T-helper 22 cell (primary cell): ENCODE data around the gene SRGAP3.
"Not testable (repeated sequence)": the region's sequence is repeated elsewhere in the genome, so short reads cannot be mapped to it uniquely, and the experiment has no call there.

Experiments
- DNase-seq: peaks from one replicate; pipeline ENCODE4 v3.0.0-alpha.2; 2020; ENCODE audit warnings: low read depth

The SRGAP3 gene

GRCh38 chr3:9249273-9250192, at the start of gene SRGAP3:
TSS of gene SRGAP3 (minus strand) at chr3:9249646. CDS start at chr3:9248951, 695 bp downstream.
- peak; percentile 54 for DNase-seq

GRCh38 chr3:9298236-9298635, 48.8 kb upstream of the SRGAP3 start:
- no peak for DNase-seq

GRCh38 chr3:9296241-9296640, 46.8 kb upstream of the SRGAP3 start:
- no peak for DNase-seq

- DNase-seq = no peak
Measured at GRCh38 chr3:9295007-9295406, 45.6 kb upstream of the SRGAP3 start.

- DNase-seq = not testable (repeated sequence)
Measured at GRCh38 chr3:9293953-9294352, 44.5 kb upstream of the SRGAP3 start.

- no peak for DNase-seq
Measured at GRCh38 chr3:9293076-9293475, 43.6 kb upstream of the SRGAP3 start.

GRCh38 chr3:9292516-9292915, 43.1 kb upstream of the SRGAP3 start:
- no peak for DNase-seq

- no peak for DNase-seq
Measured at GRCh38 chr3:9291821-9292410, 42.5 kb upstream of the SRGAP3 start.

- DNase-seq = no peak
Measured at GRCh38 chr3:9290566-9290965, 41.1 kb upstream of the SRGAP3 start.

- not testable (repeated sequence) for DNase-seq
Measured at GRCh38 chr3:9281533-9281932, 32.1 kb upstream of the SRGAP3 start.

GRCh38 chr3:9280451-9281219, 31.2 kb upstream of the SRGAP3 start:
- DNase-seq = no peak

- DNase-seq = no peak
Measured at GRCh38 chr3:9279966-9280365, 30.5 kb upstream of the SRGAP3 start.

- no peak for DNase-seq
Measured at GRCh38 chr3:9278498-9278897, 29.1 kb upstream of the SRGAP3 start.

- DNase-seq = no peak
Measured at GRCh38 chr3:9278085-9278484, 28.6 kb upstream of the SRGAP3 start.

- no peak for DNase-seq
Measured at GRCh38 chr3:9276761-9277370, 27.4 kb upstream of the SRGAP3 start.

- DNase-seq = no peak
Measured at GRCh38 chr3:9271903-9272302, 22.5 kb upstream of the SRGAP3 start.

GRCh38 chr3:9270704-9271103, 21.3 kb upstream of the SRGAP3 start:
- no peak for DNase-seq

GRCh38 chr3:9266716-9267115, 17.3 kb upstream of the SRGAP3 start:
- DNase-seq = no peak

GRCh38 chr3:9260305-9260704, 10.9 kb upstream of the SRGAP3 start:
- DNase-seq = no peak

- DNase-seq = no peak
Measured at GRCh38 chr3:9257092-9257491, 7.6 kb upstream of the SRGAP3 start.

GRCh38 chr3:9255976-9256375, 6.5 kb upstream of the SRGAP3 start:
- no peak for DNase-seq

GRCh38 chr3:9254764-9255163, 5.3 kb upstream of the SRGAP3 start:
- no peak for DNase-seq
